Mesothelial cell of epicardium (in vitro differentiated cells): ENCODE results near the gene TCHP. TPM values are rescaled to one million over a fixed set of nuclear protein-coding genes. Genes with fewer than 3 reads are reported as not detected.

ENCODE experiments used
- DNase-seq, 2 experiments: peaks; one replicate each; pipeline ENCODE4 v3.0.0; 2021; ENCODE audit warnings: low spot score in 2 of 2; ENCODE audit not compliant: unreplicated experiment in 2 of 2
- H3K27ac Mint-ChIP-seq: 2 replicates; pipeline ENCODE4 v1.8.0; 2021; ENCODE audit warnings: mixed read lengths
- H3K27me3 Mint-ChIP-seq: 2 replicates; pipeline ENCODE4 v1.8.0; 2021; ENCODE audit warnings: low read depth, mixed read lengths
- H3K36me3 Mint-ChIP-seq: 2 replicates; pipeline ENCODE4 v1.8.0; 2021; ENCODE audit warnings: mixed read lengths
- H3K4me1 Mint-ChIP-seq: 2 replicates; pipeline ENCODE4 v1.8.0; 2021; ENCODE audit warnings: mixed read lengths
- H3K4me3 Mint-ChIP-seq: 2 replicates; pipeline ENCODE4 v1.8.0; 2021; ENCODE audit warnings: mild to moderate bottlenecking, moderate library complexity, mixed read lengths
- H3K9me3 Mint-ChIP-seq: 2 replicates; pipeline ENCODE4 v1.8.0; 2021; ENCODE audit warnings: mixed read lengths
- total RNA-seq: library from RNA; stranded (reverse); gene quantifications from 3 replicates; pipeline ENCODE4 v1.2.1, GENCODE V29; 2021
- TF ChIP-seq, protein P1 (sequence below): fragments of 200-600 bp; sonication (generic); IDR thresholded peaks from one replicate; pipeline ENCODE4 v1.5.0; 2021; ENCODE audit warnings: antibody characterized with exemption; ENCODE audit not compliant: unreplicated experiment

TCHP gene
- total RNA-seq, 1 donor from 2014 or later = 18.0 TPM

DNA sequence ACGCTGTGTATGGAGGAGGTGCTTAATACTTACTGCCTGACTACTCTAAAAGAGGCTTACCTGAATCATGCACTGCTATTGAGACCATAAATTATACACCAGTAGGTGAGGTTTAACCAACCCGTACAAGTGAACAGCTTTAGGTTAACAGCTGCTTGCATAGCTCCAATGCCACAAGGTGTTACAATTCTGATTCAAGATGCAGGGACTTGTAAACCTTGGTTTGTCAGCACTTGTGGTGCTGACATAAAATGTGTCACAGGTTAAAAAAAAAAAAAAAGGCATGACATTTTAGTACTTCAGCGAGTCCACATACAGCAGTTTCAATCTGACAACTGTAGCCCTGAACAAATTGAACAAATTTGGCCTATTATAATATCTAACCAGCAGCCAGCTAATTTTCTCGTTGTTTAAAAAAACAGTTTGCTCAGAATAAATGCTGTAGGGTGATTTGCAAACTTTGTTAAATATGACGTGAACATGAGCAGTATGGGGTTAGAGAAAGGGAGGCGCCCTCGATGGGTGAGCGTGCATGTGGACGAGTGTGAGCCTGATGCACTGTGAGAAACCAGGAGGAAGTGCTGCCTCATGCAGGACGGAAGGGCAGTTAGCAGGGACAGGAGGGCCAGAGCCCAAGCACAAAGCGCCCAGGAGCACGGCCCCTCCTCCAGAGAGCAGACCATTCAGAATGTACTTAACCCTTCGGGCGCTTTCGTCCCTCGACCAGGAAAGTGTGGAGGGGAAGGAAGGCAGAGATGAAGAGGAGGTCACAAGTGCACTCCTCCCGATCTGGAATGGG lies 44.7 kb downstream of the TCHP start:
- Mint-ChIP-seq H3K4me3 (no peak overlapping the region), H3K27ac (peak overlapping the region; percentile 56)
- DNase-seq = no peak

DNA sequence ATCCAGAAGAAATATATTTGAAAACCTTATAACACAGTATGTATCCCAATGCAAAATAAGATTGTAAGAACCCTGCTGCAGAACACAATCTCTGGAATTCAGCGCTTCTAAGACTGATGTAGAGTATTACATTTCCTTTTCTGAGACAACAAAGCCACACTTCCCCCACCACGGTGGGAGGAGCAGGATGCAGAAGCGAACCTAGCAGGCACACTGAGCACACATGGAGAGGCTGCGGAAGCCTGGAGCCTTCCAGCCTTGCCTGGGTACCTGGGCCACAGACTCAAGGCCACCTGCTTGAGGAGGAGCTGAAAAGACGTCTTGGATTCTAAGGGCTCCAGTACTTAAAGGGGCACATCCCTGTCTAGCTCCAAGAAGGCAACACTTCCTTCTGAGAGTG lies 46.4 kb downstream of the TCHP start:
- Mint-ChIP-seq H3K27me3 (no peaks in the 10 kb centered on the region), H3K4me1 (peaks cover 22% of the 10 kb centered on the region)

More for the DNA sequence above, 44.7 kb downstream of the TCHP start:
- Mint-ChIP-seq H3K4me1 (peaks cover 15% of the 10 kb centered on the region), H3K9me3 (no peaks in the 10 kb centered on the region), H3K27me3 (no peaks in the 10 kb centered on the region), H3K36me3 (peaks cover 12% of the 10 kb centered on the region)
- TF ChIP-seq, protein P1, sequence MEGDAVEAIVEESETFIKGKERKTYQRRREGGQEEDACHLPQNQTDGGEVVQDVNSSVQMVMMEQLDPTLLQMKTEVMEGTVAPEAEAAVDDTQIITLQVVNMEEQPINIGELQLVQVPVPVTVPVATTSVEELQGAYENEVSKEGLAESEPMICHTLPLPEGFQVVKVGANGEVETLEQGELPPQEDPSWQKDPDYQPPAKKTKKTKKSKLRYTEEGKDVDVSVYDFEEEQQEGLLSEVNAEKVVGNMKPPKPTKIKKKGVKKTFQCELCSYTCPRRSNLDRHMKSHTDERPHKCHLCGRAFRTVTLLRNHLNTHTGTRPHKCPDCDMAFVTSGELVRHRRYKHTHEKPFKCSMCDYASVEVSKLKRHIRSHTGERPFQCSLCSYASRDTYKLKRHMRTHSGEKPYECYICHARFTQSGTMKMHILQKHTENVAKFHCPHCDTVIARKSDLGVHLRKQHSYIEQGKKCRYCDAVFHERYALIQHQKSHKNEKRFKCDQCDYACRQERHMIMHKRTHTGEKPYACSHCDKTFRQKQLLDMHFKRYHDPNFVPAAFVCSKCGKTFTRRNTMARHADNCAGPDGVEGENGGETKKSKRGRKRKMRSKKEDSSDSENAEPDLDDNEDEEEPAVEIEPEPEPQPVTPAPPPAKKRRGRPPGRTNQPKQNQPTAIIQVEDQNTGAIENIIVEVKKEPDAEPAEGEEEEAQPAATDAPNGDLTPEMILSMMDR = no peak

DNA sequence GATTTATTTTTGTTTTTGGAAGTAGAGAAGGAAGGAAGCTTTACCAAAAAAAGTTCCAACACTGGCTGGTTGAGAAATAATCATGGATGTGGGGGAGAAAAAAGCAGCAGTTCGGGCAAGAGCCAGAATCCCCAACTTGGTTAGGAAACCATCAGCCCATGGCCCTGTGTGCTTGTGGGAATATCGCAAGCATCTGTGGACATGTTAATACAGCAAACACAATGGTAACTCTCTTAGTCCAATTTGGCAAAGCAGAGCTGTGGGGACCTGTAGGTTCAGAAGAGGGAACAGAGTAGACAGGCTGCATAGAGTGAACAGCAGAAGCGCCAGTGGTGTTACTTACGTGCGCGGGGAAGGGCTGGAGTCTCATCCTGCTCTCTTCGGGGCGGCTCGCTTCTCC lies 46.8 kb downstream of the TCHP start:
- H3K27ac Mint-ChIP-seq = peak overlapping the region; percentile 63
- no peak overlapping the region for H3K4me3 Mint-ChIP-seq
- H3K4me1 Mint-ChIP-seq = peaks cover 24% of the 10 kb centered on the region

More for the DNA sequence above, 46.4 kb downstream of the TCHP start:
- H3K36me3 Mint-ChIP-seq = peaks cover 18% of the 10 kb centered on the region
- no peaks in the 10 kb centered on the region for H3K9me3 Mint-ChIP-seq
- H3K27ac Mint-ChIP-seq = peak overlapping the region; percentile 63
- TF ChIP-seq, protein P1 = no peak
- no peak overlapping the region for H3K4me3 Mint-ChIP-seq
- no peak for DNase-seq

DNA sequence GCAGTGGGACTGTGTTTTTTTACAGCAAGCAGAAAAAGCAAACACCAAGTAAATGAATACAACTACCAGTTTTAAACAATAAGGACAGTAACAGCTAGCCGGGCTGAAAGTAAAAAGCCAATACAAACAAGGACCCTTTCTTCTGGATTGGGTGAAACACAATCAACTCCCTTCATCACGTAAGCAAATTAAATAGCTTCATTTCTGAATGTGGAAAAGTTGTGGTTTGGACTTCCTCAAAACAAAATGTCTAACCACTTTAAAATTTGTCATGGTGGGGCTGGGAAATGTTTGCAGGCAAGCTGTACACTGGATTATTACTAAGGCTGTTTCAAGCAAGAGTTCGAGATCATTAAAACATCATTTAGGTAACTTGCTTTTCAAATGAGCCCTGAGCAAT lies 47.4 kb downstream of the TCHP start:
- H3K36me3 Mint-ChIP-seq = peaks cover 26% of the 10 kb centered on the region
- DNase-seq = no peak

More for the DNA sequence above, 46.8 kb downstream of the TCHP start:
- Mint-ChIP-seq H3K27me3 (no peaks in the 10 kb centered on the region), H3K9me3 (no peaks in the 10 kb centered on the region), H3K36me3 (peaks cover 21% of the 10 kb centered on the region)
- TF ChIP-seq, protein P1 = no peak
- DNase-seq = no peak

DNA sequence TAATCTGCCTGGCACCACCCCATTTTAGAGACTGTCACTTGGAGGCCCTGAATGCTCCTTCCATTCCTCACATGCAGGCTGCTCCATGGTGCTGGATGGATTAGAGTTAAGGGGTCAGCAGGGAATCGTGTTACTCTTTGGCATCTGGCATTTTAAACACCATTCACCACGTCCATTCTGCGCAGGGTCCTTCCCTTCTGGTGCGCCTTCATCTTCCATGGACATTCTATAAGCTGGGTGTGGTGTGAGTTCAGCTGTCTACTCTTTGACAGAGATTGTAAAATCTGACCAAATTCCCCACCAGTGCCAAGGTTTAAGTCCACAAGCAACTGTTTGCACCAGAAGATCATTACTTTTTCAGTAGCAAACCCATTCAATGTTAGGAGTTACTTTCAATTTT lies 48.3 kb downstream of the TCHP start:
- TF ChIP-seq, protein P1 = no peak
- DNase-seq = no peak
- H3K9me3 Mint-ChIP-seq = no peaks in the 10 kb centered on the region
- no peak overlapping the region for H3K27ac Mint-ChIP-seq
- no peak overlapping the region for H3K4me3 Mint-ChIP-seq
- H3K36me3 Mint-ChIP-seq = peaks cover 28% of the 10 kb centered on the region
- H3K4me1 Mint-ChIP-seq = peaks cover 24% of the 10 kb centered on the region
- H3K27me3 Mint-ChIP-seq = no peaks in the 10 kb centered on the region

More for the DNA sequence above, 47.4 kb downstream of the TCHP start:
- no peak overlapping the region for H3K4me3 Mint-ChIP-seq
- H3K4me1 Mint-ChIP-seq = peaks cover 24% of the 10 kb centered on the region
- no peak overlapping the region for H3K27ac Mint-ChIP-seq
- TF ChIP-seq, protein P1 = no peak
- no peaks in the 10 kb centered on the region for H3K9me3 Mint-ChIP-seq
- no peaks in the 10 kb centered on the region for H3K27me3 Mint-ChIP-seq
